Activated CD4-positive, alpha-beta memory T cell treated with anti-CD3 and anti-CD28 coated beads, Interleukin-2, amount 10 ng/mL, durations not matched to agents 7 days and 5 days (primary cell): ENCODE data around the gene GIT1. TPM values are rescaled to one million over a fixed set of nuclear protein-coding genes. Genes with fewer than 3 reads are reported as not detected.
A peak's percentile ranks its signal among the peaks of the same experiment; 100 is the strongest.

Experiments used
- CTCF ChIA-PET: fragments of 350-600 bp; sonication (Branson Sonifier 250); formaldehyde crosslinking; loops from one replicate; lab custom pipeline; 2021; ENCODE audit warnings: antibody characterized with exemption, inconsistent platforms; lab: Charles Lee
- POLR2A ChIA-PET: fragments of 350-600 bp; sonication (Branson Sonifier 250); formaldehyde crosslinking; loops from one replicate; lab custom pipeline; 2021; ENCODE audit warnings: antibody characterized with exemption; lab: Charles Lee
- DNase-seq: peaks from one replicate; pipeline ENCODE4 v3.0.0-alpha.2; 2020
- H3K27ac Mint-ChIP-seq: one replicate; pipeline ENCODE4 v1.8.0; 2021; ENCODE audit warnings: mild to moderate bottlenecking, mixed read lengths
- H3K27me3 Mint-ChIP-seq: one replicate; pipeline ENCODE4 v1.8.0; 2021; ENCODE audit warnings: mixed read lengths
- H3K36me3 Mint-ChIP-seq: one replicate; pipeline ENCODE4 v1.8.0; 2021; ENCODE audit warnings: low read depth, mixed read lengths
- H3K4me1 Mint-ChIP-seq: one replicate; pipeline ENCODE4 v1.8.0; 2021; ENCODE audit warnings: mixed read lengths
- H3K4me3 Mint-ChIP-seq: one replicate; pipeline ENCODE4 v1.8.0; 2021; ENCODE audit warnings: mild to moderate bottlenecking, mixed read lengths
- H3K9me3 Mint-ChIP-seq: one replicate; pipeline ENCODE4 v1.8.0; 2021; ENCODE audit warnings: mixed read lengths
- total RNA-seq, 2 experiments: library from RNA; stranded (reverse); gene quantifications; one replicate each; pipeline ENCODE4 v1.2.3, GENCODE V29; 2021

GIT1 gene
- total RNA-seq, 2 experiments from 2014 or later: 76.6 to 80.4 TPM

DNA sequence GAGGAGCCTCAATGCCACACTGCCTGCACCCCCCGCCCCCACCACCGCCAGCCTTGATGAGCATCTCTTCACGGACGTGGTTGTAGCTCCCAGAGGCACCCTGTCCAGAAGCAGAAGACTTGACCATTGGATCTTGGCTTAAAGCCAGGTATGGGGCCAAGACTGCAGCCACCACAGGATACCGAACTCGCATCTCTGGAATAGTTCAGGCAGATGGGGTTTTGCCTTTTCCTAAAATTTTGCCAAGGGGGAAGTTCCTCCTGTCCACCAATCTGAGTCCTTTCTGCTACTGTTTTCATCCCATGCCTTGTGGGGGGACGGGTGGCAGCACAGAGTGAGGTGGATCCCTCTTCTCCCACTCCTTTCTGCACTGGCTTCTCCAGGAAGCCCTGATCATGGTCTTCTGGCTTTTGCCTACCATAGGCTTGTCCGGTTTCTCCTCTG is 32.3 kb upstream of the GIT1 start:
- H3K36me3 Mint-ChIP-seq: peaks cover 10% of the 10 kb centered on the region
- H3K27ac Mint-ChIP-seq: no peak overlapping the region
- peak overlapping the region; percentile 72 for H3K4me3 Mint-ChIP-seq
- no peak for DNase-seq
- H3K27me3 Mint-ChIP-seq: peaks cover 17% of the 10 kb centered on the region
- ChIA-PET CTCF (no interaction called here), POLR2A (no interaction called here)
- no peaks in the 10 kb centered on the region for H3K9me3 Mint-ChIP-seq
- H3K4me1 Mint-ChIP-seq: peaks cover 62% of the 10 kb centered on the region

DNA sequence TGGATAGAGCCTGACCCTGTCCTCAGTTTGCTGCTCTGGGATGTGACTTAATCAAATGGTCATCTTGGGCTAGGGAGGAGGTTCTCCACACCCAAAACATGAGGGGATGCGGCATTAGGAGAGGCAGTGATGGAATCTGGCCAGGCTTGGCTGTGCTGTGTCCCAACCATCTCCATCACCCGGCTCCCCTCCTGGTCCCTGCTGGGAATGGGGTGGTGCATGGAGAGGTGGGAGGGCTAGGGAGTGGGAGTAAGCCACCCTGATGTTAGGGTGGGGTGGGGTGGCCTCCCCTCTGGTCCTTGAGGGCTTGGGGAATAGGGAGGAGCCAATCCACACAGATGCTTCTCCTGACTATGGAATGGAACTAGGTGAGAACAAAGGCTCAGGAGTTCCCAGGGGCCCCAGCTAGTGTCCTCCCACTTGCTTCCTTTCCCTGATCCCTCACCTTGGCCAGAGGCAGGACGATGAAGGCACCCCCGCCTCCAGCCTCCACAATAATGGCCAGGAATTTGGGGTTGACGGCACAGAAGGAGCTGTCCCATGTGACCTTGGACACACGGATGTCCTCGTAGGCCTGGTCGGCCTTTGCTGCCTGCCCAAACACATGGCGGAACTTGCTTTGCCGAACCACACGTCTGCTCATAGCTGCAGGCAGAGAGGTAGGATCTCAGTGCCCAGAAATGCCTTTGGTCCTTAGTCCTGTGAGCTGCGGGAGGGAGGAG is 31.5 kb upstream of the GIT1 start:
- Mint-ChIP-seq H3K4me1 (peaks cover 67% of the 10 kb centered on the region), H3K27ac (no peak overlapping the region), H3K27me3 (peaks cover 24% of the 10 kb centered on the region), H3K4me3 (peak overlapping the region; percentile 19), H3K36me3 (peaks cover 9% of the 10 kb centered on the region), H3K9me3 (no peaks in the 10 kb centered on the region)
- ChIA-PET POLR2A (interaction anchor here (0.6 kb wide), 1 partner anchor 251 kb away, joined by 3 read pairs; no protein-coding TSS in a partner anchor), CTCF (no interaction called here)
- DNase-seq: no peak

DNA sequence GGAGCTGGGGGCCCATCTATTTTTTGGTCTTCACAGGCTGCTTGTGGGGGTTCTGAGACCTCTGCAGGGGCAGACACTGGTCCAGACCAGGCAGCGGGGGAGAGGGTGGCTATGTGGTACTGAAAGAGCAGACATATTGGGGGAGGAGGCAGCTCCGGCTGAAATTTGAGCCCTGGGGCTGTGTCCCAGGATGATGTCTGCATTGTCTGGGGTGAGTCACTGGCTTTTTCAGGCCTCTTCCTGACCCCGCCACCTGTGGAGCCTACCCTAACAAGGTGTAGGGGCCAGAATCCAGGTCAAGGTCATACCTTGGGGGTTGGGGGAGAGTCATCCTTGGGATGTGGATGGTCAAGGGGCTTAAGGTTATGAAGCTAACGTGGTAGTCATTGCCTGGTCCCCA is 30.8 kb upstream of the GIT1 start:
- H3K27ac Mint-ChIP-seq: no peak overlapping the region
- H3K4me3 Mint-ChIP-seq: no peak overlapping the region
- DNase-seq: no peak
- CTCF ChIA-PET: interaction anchor here (0.6 to 1.3 kb wide), 3 partner anchors 27 to 438 kb away, joined by 3 read pairs; partner anchors contain the start of gene ANKRD13B
- H3K4me1 Mint-ChIP-seq: peaks cover 66% of the 10 kb centered on the region
- H3K27me3 Mint-ChIP-seq: peaks cover 24% of the 10 kb centered on the region
- no peaks in the 10 kb centered on the region for H3K9me3 Mint-ChIP-seq
- H3K36me3 Mint-ChIP-seq: peaks cover 3% of the 10 kb centered on the region
- POLR2A ChIA-PET: interaction anchor here (0.6 kb wide), 1 partner anchor 250 kb away, joined by 3 read pairs; no protein-coding TSS in a partner anchor

DNA sequence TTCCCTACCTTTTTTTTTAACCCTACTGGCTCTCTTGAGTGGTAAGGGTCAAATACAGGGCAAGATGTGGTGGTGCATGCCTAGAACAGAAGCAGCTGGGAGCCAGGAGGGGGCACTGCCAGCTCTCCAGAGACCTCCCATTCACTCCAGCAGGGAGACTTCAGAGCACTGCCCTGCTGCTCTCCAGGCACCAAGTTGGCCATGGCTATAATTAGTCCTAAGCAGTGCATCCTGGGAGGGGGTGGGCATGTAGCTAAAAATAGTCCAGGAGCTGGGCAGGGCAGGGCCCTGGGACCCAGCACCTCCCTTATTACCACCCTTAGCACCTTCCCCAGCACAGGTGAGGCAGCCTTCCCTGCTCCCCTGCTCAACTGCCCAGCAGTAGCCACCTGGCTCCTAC is 29.8 kb upstream of the GIT1 start:
- Mint-ChIP-seq H3K4me1 (peaks cover 66% of the 10 kb centered on the region), H3K27ac (no peak overlapping the region), H3K9me3 (no peaks in the 10 kb centered on the region), H3K4me3 (no peak overlapping the region), H3K36me3 (no peaks in the 10 kb centered on the region), H3K27me3 (peaks cover 24% of the 10 kb centered on the region)
- no peak for DNase-seq
- CTCF ChIA-PET: interaction anchor here (1.2 to 5.0 kb wide), 3 partner anchors 26 to 160 kb away, joined by 3 to 46 read pairs (median 4); partner anchors contain the start of gene ANKRD13B
- POLR2A ChIA-PET: interaction anchor here (1.2 to 6.4 kb wide), 4 partner anchors 9 to 312 kb away, joined by 4 to 89 read pairs (median 30); partner anchors contain the start of gene ANKRD13B

- Mint-ChIP-seq H3K27me3 (peaks cover 24% of the 10 kb centered on the region), H3K4me3 (peak overlapping the region; percentile 75), H3K27ac (peak overlapping the region; percentile 40), H3K9me3 (no peaks in the 10 kb centered on the region), H3K4me1 (peaks cover 65% of the 10 kb centered on the region), H3K36me3 (no peaks in the 10 kb centered on the region)
- ChIA-PET CTCF (interaction anchor here (0.6 to 5.0 kb wide), 35 partner anchors 9 to 507 kb away, joined by 3 to 64 read pairs (median 6); partner anchors contain the start of genes ABHD15, ANKRD13B, SSH2 and TP53I13), POLR2A (interaction anchor here (0.8 to 6.4 kb wide), 19 partner anchors 9 to 437 kb away, joined by 3 to 107 read pairs (median 20); partner anchors contain the start of genes ABHD15, ANKRD13B, GIT1 and SSH2)
- DNase-seq: no peak
These were observed 29.0 kb upstream of the GIT1 start for GRCh38 chr17:29618272-29619065.

- peak; percentile 92 for DNase-seq
- Mint-ChIP-seq H3K36me3 (no peaks in the 10 kb centered on the region), H3K4me1 (peaks cover 58% of the 10 kb centered on the region), H3K4me3 (peak overlapping the region; percentile 75), H3K27ac (peak overlapping the region; percentile 96), H3K9me3 (no peaks in the 10 kb centered on the region), H3K27me3 (peaks cover 24% of the 10 kb centered on the region)
- POLR2A ChIA-PET: interaction anchor here (0.7 to 6.4 kb wide), 28 partner anchors 9 to 1702 kb away, joined by 3 to 107 read pairs (median 8); partner anchors contain the start of genes ABHD15, ANKRD13B, GIT1 and NUFIP2
- CTCF ChIA-PET: interaction anchor here (0.6 to 5.0 kb wide), 50 partner anchors 7 to 508 kb away, joined by 3 to 64 read pairs (median 5); partner anchors contain the start of genes ABHD15, ANKRD13B, NUFIP2 and SSH2
These were observed 28.2 kb upstream of the GIT1 start for GRCh38 chr17:29617481-29618271.

DNA sequence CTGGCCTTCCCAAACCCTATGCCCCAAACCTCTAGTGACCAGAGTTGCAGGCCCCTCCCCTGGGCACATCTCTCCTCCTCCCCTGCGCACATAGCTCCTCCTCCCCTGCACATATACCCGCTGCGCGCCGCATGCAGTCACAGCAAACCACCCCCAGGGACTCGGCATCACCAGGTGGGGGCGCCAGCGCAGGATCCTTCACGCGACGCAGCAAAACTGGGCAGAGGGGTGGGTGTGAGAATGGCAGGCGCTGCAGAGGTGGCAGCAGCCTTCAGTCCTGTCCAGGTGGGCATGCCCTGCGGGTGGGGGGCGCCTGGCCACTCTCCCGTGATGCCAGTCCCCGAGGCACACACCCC is 27.7 kb upstream of the GIT1 start:
- Mint-ChIP-seq H3K4me3 (peak overlapping the region; percentile 75), H3K27me3 (peaks cover 23% of the 10 kb centered on the region), H3K4me1 (peaks cover 55% of the 10 kb centered on the region), H3K9me3 (no peaks in the 10 kb centered on the region), H3K27ac (peak overlapping the region; percentile 96), H3K36me3 (no peaks in the 10 kb centered on the region)
- ChIA-PET POLR2A (interaction anchor here (0.7 to 6.4 kb wide), 32 partner anchors 8 to 1703 kb away, joined by 3 to 107 read pairs (median 7); partner anchors contain the start of genes ABHD15, ANKRD13B, GIT1 and NUFIP2), CTCF (interaction anchor here (0.7 to 5.0 kb wide), 48 partner anchors 8 to 508 kb away, joined by 3 to 64 read pairs (median 5); partner anchors contain the start of genes ABHD15, ANKRD13B, NUFIP2 and SSH2)
- peak; percentile 96 for DNase-seq

GRCh38 chr17:29616300-29617048 is 27.0 kb upstream of the GIT1 start:
- Mint-ChIP-seq H3K27me3 (peaks cover 19% of the 10 kb centered on the region), H3K36me3 (no peaks in the 10 kb centered on the region), H3K27ac (peak overlapping the region; percentile 96), H3K9me3 (no peaks in the 10 kb centered on the region), H3K4me1 (peaks cover 52% of the 10 kb centered on the region), H3K4me3 (peak overlapping the region; percentile 75)
- ChIA-PET CTCF (interaction anchor here (0.7 to 5.0 kb wide), 41 partner anchors 7 to 509 kb away, joined by 3 to 64 read pairs (median 6); partner anchors contain the start of genes ABHD15, ANKRD13B, NUFIP2 and SSH2), POLR2A (interaction anchor here (0.7 to 6.4 kb wide), 25 partner anchors 8 to 1704 kb away, joined by 3 to 107 read pairs (median 8); partner anchors contain the start of genes ABHD15, ANKRD13B, GIT1 and NUFIP2)
- no peak for DNase-seq

DNA sequence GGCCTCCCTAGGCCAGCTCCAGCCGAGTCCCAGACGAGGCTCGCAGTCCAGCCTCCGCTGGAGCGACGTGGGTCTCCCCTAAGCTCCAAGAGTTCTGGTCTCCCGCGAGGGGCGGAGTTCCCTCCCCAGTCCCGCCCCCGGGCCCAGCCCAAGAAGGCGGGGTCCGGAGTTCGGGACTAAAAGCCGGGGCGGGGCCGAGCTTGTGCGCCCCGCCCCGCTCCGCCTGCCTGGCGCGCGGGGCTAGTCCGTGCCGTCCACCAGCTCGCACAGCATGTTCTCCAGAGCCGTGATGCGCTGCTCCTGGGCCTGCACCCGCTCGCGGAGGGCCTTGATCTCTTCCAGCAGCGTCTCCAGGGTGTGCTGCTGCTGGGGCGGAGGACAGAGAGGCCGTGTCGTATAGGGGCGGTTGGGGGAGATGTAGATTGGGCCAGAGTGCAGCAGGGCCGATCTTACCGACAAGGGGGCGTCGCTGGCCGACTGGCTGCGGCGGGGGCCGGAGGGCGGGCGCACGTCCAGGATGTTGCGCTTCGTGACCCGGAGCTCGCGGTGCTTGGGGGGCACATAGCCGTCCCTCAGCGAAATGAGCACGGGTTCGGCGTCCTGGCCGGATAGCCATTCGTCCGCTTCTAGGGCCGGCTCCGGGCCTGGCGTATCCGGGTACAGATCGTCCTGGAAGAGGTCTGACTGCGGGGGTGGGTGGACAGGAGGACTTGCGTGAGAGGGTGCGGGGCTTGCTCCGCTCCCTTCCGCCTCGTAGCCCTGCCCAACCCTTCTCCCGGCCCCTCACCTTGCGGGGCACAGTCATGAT is 26.2 kb upstream of the GIT1 start:
- Mint-ChIP-seq H3K4me3 (peak overlapping the region; percentile 75), H3K27ac (peak overlapping the region; percentile 99), H3K4me1 (peaks cover 52% of the 10 kb centered on the region), H3K36me3 (no peaks in the 10 kb centered on the region), H3K27me3 (peaks cover 17% of the 10 kb centered on the region), H3K9me3 (no peaks in the 10 kb centered on the region)
- ChIA-PET CTCF (interaction anchor here (0.6 to 5.0 kb wide), 27 partner anchors 9 to 666 kb away, joined by 3 to 75 read pairs (median 9); partner anchors contain the start of genes ABHD15, ANKRD13B and TP53I13), POLR2A (interaction anchor here (0.9 to 6.4 kb wide), 18 partner anchors 9 to 503 kb away, joined by 3 to 107 read pairs (median 7); partner anchors contain the start of genes ABHD15, ANKRD13B, GIT1 and NUFIP2)
- peak; percentile 91 for DNase-seq

- peak overlapping the region; percentile 99 for H3K27ac Mint-ChIP-seq
- ChIA-PET CTCF (interaction anchor here (0.6 to 5.0 kb wide), 18 partner anchors 10 to 666 kb away, joined by 3 to 75 read pairs (median 6); partner anchors contain the start of genes ABHD15, ANKRD13B and TP53I13), POLR2A (interaction anchor here (0.6 to 6.4 kb wide), 16 partner anchors 10 to 470 kb away, joined by 3 to 107 read pairs (median 7); partner anchors contain the start of genes ABHD15, ANKRD13B, GIT1 and NUFIP2)
- peaks cover 13% of the 10 kb centered on the region for H3K27me3 Mint-ChIP-seq
- no peaks in the 10 kb centered on the region for H3K36me3 Mint-ChIP-seq
- no peaks in the 10 kb centered on the region for H3K9me3 Mint-ChIP-seq
- peak overlapping the region; percentile 75 for H3K4me3 Mint-ChIP-seq
- peak; percentile 91 for DNase-seq
- peaks cover 52% of the 10 kb centered on the region for H3K4me1 Mint-ChIP-seq
These were observed 25.6 kb upstream of the GIT1 start for GRCh38 chr17:29615048-29615385.
